Measurements from ENCODE around the gene KCND3. TPM values are rescaled to one million over a fixed set of nuclear protein-coding genes. Genes with fewer than 3 reads are reported as not detected.

KCND3 gene
- total RNA-seq, 1 experiment from 2014 or later, result not detected

GRCh38 chr1:111891566-111891965 is 97.9 kb downstream of the KCND3 start:
- CTCF ChIA-PET, result interaction anchor here (0.8 kb wide), 1 partner anchor 9 kb away, joined by 3 read pairs; no protein-coding TSS in a partner anchor
- intact Hi-C loops (cut with micrococcal nuclease), result no loop called here
- no peaks in the 10 kb centered on the region for H3K9me3 Mint-ChIP-seq (ENCODE audit: unreplicated experiment)
- no peak overlapping the region for H3K27ac Mint-ChIP-seq (ENCODE audit: low read depth, unreplicated experiment)
- H3K4me1 Mint-ChIP-seq (ENCODE audit: insufficient read depth, unreplicated experiment), result no peaks in the 10 kb centered on the region
- no peaks in the 10 kb centered on the region for H3K36me3 Mint-ChIP-seq (ENCODE audit: insufficient read depth, unreplicated experiment)
- no peak overlapping the region for H3K4me3 Mint-ChIP-seq (ENCODE audit: unreplicated experiment)
- TF ChIP-seq, protein P1, sequence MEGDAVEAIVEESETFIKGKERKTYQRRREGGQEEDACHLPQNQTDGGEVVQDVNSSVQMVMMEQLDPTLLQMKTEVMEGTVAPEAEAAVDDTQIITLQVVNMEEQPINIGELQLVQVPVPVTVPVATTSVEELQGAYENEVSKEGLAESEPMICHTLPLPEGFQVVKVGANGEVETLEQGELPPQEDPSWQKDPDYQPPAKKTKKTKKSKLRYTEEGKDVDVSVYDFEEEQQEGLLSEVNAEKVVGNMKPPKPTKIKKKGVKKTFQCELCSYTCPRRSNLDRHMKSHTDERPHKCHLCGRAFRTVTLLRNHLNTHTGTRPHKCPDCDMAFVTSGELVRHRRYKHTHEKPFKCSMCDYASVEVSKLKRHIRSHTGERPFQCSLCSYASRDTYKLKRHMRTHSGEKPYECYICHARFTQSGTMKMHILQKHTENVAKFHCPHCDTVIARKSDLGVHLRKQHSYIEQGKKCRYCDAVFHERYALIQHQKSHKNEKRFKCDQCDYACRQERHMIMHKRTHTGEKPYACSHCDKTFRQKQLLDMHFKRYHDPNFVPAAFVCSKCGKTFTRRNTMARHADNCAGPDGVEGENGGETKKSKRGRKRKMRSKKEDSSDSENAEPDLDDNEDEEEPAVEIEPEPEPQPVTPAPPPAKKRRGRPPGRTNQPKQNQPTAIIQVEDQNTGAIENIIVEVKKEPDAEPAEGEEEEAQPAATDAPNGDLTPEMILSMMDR (IDR thresholded peaks at IDR 0.05; ENCODE audit: unreplicated experiment), result no peak
- no peak for DNase-seq (ENCODE audit: unreplicated experiment)
- POLR2A ChIA-PET, result no interaction called here
- H3K27me3 Mint-ChIP-seq (ENCODE audit: insufficient read depth, unreplicated experiment), result no peaks in the 10 kb centered on the region
- no TSS peak for BruUV-seq (replicated peaks)

GRCh38 chr1:111888740-111889376 is 100.6 kb downstream of the KCND3 start:
- no TSS peak for BruUV-seq (replicated peaks)
- intact Hi-C loops (cut with micrococcal nuclease), result no loop called here
- no peaks in the 10 kb centered on the region for H3K27me3 Mint-ChIP-seq (ENCODE audit: insufficient read depth, unreplicated experiment)
- POLR2A ChIA-PET, result no interaction called here
- H3K4me3 Mint-ChIP-seq (ENCODE audit: unreplicated experiment), result no peak overlapping the region
- DNase-seq (ENCODE audit: unreplicated experiment), result no peak
- H3K27ac Mint-ChIP-seq (ENCODE audit: low read depth, unreplicated experiment), result no peak overlapping the region
- TF ChIP-seq, protein P1 (IDR thresholded peaks at IDR 0.05; ENCODE audit: unreplicated experiment), result no peak
- H3K4me1 Mint-ChIP-seq (ENCODE audit: insufficient read depth, unreplicated experiment), result no peaks in the 10 kb centered on the region
- no peaks in the 10 kb centered on the region for H3K36me3 Mint-ChIP-seq (ENCODE audit: insufficient read depth, unreplicated experiment)
- CTCF ChIA-PET, result no interaction called here
- H3K9me3 Mint-ChIP-seq (ENCODE audit: unreplicated experiment), result no peaks in the 10 kb centered on the region

DNA sequence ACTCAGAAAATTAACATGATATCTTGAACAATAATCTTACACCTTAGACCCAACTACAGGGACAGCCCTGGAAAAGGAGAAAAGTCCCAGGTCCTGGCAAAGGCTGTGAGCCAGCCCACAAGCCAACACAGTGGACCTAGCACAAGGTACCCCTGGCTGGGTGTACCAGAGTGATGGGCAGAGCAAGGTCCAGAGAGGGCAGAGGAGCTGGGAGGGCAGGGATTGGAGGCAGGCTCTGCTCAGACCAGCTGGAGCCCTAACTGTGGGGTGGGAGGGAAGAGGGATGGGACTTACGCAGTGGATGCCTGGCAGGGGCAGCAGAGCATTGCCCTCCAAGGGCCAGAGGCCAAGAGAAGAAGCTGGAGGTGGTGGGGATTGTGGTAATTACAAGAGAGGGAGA is 101.6 kb downstream of the KCND3 start:
- Mint-ChIP-seq H3K27me3 (ENCODE audit: insufficient read depth, unreplicated experiment) (no peaks in the 10 kb centered on the region), H3K27ac (ENCODE audit: low read depth, unreplicated experiment) (no peak overlapping the region), H3K36me3 (ENCODE audit: insufficient read depth, unreplicated experiment) (no peaks in the 10 kb centered on the region), H3K4me3 (ENCODE audit: unreplicated experiment) (no peak overlapping the region), H3K9me3 (ENCODE audit: unreplicated experiment) (no peaks in the 10 kb centered on the region), H3K4me1 (ENCODE audit: insufficient read depth, unreplicated experiment) (no peaks in the 10 kb centered on the region)
- no peak for DNase-seq (ENCODE audit: unreplicated experiment)
- ChIA-PET POLR2A (interaction anchor here (0.6 kb wide), 2 partner anchors 13 to 25 kb away, joined by 3 to 4 read pairs; no protein-coding TSS in a partner anchor), CTCF (no interaction called here)
- BruUV-seq (replicated peaks), result no TSS peak
- intact Hi-C loops (cut with micrococcal nuclease), result no loop called here
- TF ChIP-seq, protein P1 (IDR thresholded peaks at IDR 0.05; ENCODE audit: unreplicated experiment), result no peak

GRCh38 chr1:111887385-111887784 is 102.1 kb downstream of the KCND3 start:
- no TSS peak for BruUV-seq (replicated peaks)
- Mint-ChIP-seq H3K4me1 (ENCODE audit: insufficient read depth, unreplicated experiment) (no peaks in the 10 kb centered on the region), H3K27me3 (ENCODE audit: insufficient read depth, unreplicated experiment) (no peaks in the 10 kb centered on the region), H3K27ac (ENCODE audit: low read depth, unreplicated experiment) (no peak overlapping the region), H3K36me3 (ENCODE audit: insufficient read depth, unreplicated experiment) (no peaks in the 10 kb centered on the region), H3K4me3 (ENCODE audit: unreplicated experiment) (no peak overlapping the region), H3K9me3 (ENCODE audit: unreplicated experiment) (no peaks in the 10 kb centered on the region)
- intact Hi-C loops (cut with micrococcal nuclease), result no loop called here
- ChIA-PET POLR2A (interaction anchor here (0.6 kb wide), 2 partner anchors 12 to 24 kb away, joined by 3 to 4 read pairs; no protein-coding TSS in a partner anchor), CTCF (no interaction called here)
- no peak for DNase-seq (ENCODE audit: unreplicated experiment)
- TF ChIP-seq, protein P1 (IDR thresholded peaks at IDR 0.05; ENCODE audit: unreplicated experiment), result no peak

Measured in MCF 10A (cell line).